K562 (cell line): Measurements from ENCODE around the gene AK5. TPM values are rescaled to one million over a fixed set of nuclear protein-coding genes. Genes with fewer than 3 reads are reported as not detected.

Experiments
- ATAC-seq: fragments of 200-7000 bp; cut with Tn5 transposase; 3 replicates; pipeline ENCODE4 v1.9.1; 2020; ENCODE audit warnings: moderate library complexity
- BruUV-seq: library from RNA; stranded (reverse); fragments of 400-500 nt; replicated peaks from 2 replicates; lab custom pipeline; 2021; lab: Mats Ljungman, UMichigan
- CTCF ChIA-PET: fragments of 300-600 bp; formaldehyde crosslinking; extraction: SDS; loops from one replicate; lab custom pipeline; 2021; ENCODE audit warnings: low intra/inter-chr PET ratio; lab: Yijun Ruan, JAX
- POLR2A ChIA-PET: fragments of 300-600, 350-650 bp; sonication (Branson Sonifier 250); formaldehyde crosslinking; extraction: SDS; loops from one replicate; lab custom pipeline; 2021; ENCODE audit warnings: antibody characterized with exemption, inconsistent platforms; lab: Yijun Ruan, JAX
- DNase-seq, 4 experiments: peaks; one replicate each; pipeline versions ENCODE4 v3.0.0 to v3.0.0-alpha.2; 2011 to 2018; ENCODE audit warnings: low spot score in 3 of 4, mixed read lengths in 3 of 4; ENCODE audit errors: extremely low read depth in 1 of 4
- FAIRE-seq: peaks from 2 replicates; lab custom pipeline; 2011; peaks lifted over from hg19 to GRCh38; lab: Jason Lieb, UNC
- H2AFZ ChIP-seq: 2 replicates; pipeline ENCODE4 v1.6.0; 2011; ENCODE audit warnings: low read depth, low read length, control low read depth, inconsistent platforms
- H3K27ac ChIP-seq: fragments of 200-600 bp; 3 replicates; pipeline ENCODE4 v1.8.0; 2011; ENCODE audit warnings: low read depth, mild to moderate bottlenecking, control low read depth, inconsistent platforms, low read length, moderate library complexity, mixed read lengths; ENCODE audit errors: extremely low read depth
- H3K27me3 ChIP-seq, 2 experiments: fragments of 300-600 bp in 1 of 2; 2 replicates in 1 of 2; 3 replicates in 1 of 2; pipeline versions ENCODE4 v1.6.0 to v1.8.0; 2011; ENCODE audit warnings: inconsistent platforms in 2 of 2, low read length in 2 of 2, mild to moderate bottlenecking in 1 of 2, mixed read lengths in 1 of 2, moderate library complexity in 1 of 2; ENCODE audit not compliant: control insufficient read depth in 2 of 2, insufficient read depth in 2 of 2
- H3K36me3 ChIP-seq: fragments of 300-600 bp; 3 replicates; pipeline ENCODE4 v1.8.0; 2011; ENCODE audit warnings: mild to moderate bottlenecking, low read length, inconsistent platforms; ENCODE audit not compliant: control insufficient read depth, insufficient read depth
- H3K4me1 ChIP-seq, 2 experiments: fragments of 200-600 bp in 1 of 2; replicated peaks in 1 of 2; 2 replicates in 1 of 2; 3 replicates in 1 of 2; pipeline versions ENCODE4 v1.5.1 to v1.8.0; 2011; ENCODE audit warnings: inconsistent platforms in 2 of 2, low read length in 2 of 2, mild to moderate bottlenecking in 1 of 2, mixed read lengths in 1 of 2, moderate library complexity in 1 of 2; ENCODE audit not compliant: control insufficient read depth in 2 of 2, insufficient read depth in 2 of 2
- H3K4me2 ChIP-seq: 2 replicates; pipeline ENCODE4 v1.6.1; 2011; ENCODE audit warnings: low read length, control low read depth, inconsistent platforms, mixed read lengths; ENCODE audit not compliant: insufficient read depth
- H3K4me3 ChIP-seq: fragments of 200-600 bp; sonication (generic), shearing (Covaris generic); 2 replicates; pipeline ENCODE4 v1.5.1; 2016; ENCODE audit warnings: control low read depth, inconsistent platforms
- H3K79me2 ChIP-seq: fragments of 200-600 bp; 3 replicates; pipeline ENCODE4 v1.8.0; 2011; ENCODE audit warnings: low read length, inconsistent platforms; ENCODE audit not compliant: control insufficient read depth, insufficient read depth
- H3K9ac ChIP-seq, 2 experiments: 2 replicates each; pipeline versions ENCODE4 v1.6.0 to v1.6.1; 2011; ENCODE audit warnings: low read depth in 2 of 2, low read length in 2 of 2, control low read depth in 1 of 2, inconsistent platforms in 1 of 2, mild to moderate bottlenecking in 1 of 2, mixed read lengths in 1 of 2; ENCODE audit not compliant: insufficient read depth in 1 of 2
- H3K9me1 ChIP-seq: one replicate; pipeline ENCODE4 v1.6.0; 2011; ENCODE audit warnings: inconsistent platforms, mild to moderate bottlenecking, low read length, moderate library complexity; ENCODE audit not compliant: control insufficient read depth, insufficient read depth
- H3K9me3 ChIP-seq: replicated peaks from 2 replicates; pipeline ENCODE4 v1.5.1; 2011; ENCODE audit warnings: low read depth, low read length, inconsistent platforms; ENCODE audit not compliant: control insufficient read depth, insufficient read depth
- H4K20me1 ChIP-seq: replicated peaks from 2 replicates; pipeline ENCODE4 v1.6.1; 2011; ENCODE audit warnings: low read length, inconsistent platforms, mixed read lengths; ENCODE audit not compliant: control insufficient read depth, insufficient read depth
- AFF4 ChIP-seq: sonication (generic); formaldehyde crosslinking; IDR thresholded peaks from 2 replicates; pipeline ENCODE4 v1.8.0; 2023; ENCODE audit warnings: mild to moderate bottlenecking, missing genetic modification reagents
- FOS ChIP-seq: IDR thresholded peaks from 3 replicates; pipeline ENCODE4 v1.6.1; 2011; ENCODE audit not compliant: insufficient read length; ENCODE audit errors: extremely low read depth
- MCM3 ChIP-seq: fragments of 450-650 bp; IDR thresholded peaks from 2 replicates; pipeline ENCODE4 v1.6.1; 2016
- NCOR1 ChIP-seq: fragments of 450-650 bp; IDR thresholded peaks from 2 replicates; pipeline ENCODE4 v1.6.1; 2016; ENCODE audit warnings: mild to moderate bottlenecking, moderate library complexity
- RFX1 ChIP-seq: fragments of 450-650 bp; IDR thresholded peaks from 2 replicates; pipeline ENCODE4 v1.6.1; 2016; ENCODE audit warnings: mild to moderate bottlenecking, moderate library complexity
- ZNF398 ChIP-seq: fragments of 250-450 bp; sonication (Bioruptor Pico); IDR thresholded peaks from 2 replicates; pipeline ENCODE4 v1.8.0; 2021; ENCODE audit warnings: moderate library complexity, mild to moderate bottlenecking, inconsistent platforms
- WGBS: fragments of 100-300 bp; shearing (Covaris generic); methylation state at CpG from one replicate; pipeline ENCODE4 v1.1.6; 2016; ENCODE audit warnings: low coverage, mixed read lengths; ENCODE audit not compliant: insufficient coverage; ENCODE audit errors: missing lambda C conversion rate; 5-methylcytosine and 5-hydroxymethylcytosine counted together
- in situ Hi-C: fragments of 300-500 bp; cut with MboI; formaldehyde crosslinking; loops from 4 replicates; pipeline ENCODE4 v1.15.0; 2018; ENCODE audit warnings: inconsistent platforms, mixed read lengths
- intact Hi-C: fragments of 100-400 bp; cut with micrococcal nuclease; formaldehyde crosslinking; loops from 2 replicates; pipeline ENCODE4 v1.14.2; 2022
- polyA plus RNA-seq, 8 experiments: library from polyadenylated mRNA; depleted of rRNA in 4 of 8; stranded (reverse) in 5 of 8; unstranded in 3 of 8; fragments of >200 nt; fragmentation: Nextera tagmentation in 2 of 8; fragmentation: Illumina TruSeq in 1 of 8; extraction: Ambion mirVana in 2 of 8; extraction: Trizol in 1 of 8; gene quantifications; 2 replicates each; pipeline versions ENCODE4 v1.2.1 to v1.2.3, GENCODE V29; 2011 to 2014; ENCODE audit warnings: inconsistent platforms in 1 of 8, missing spikeins in 1 of 8
- total RNA-seq, 7 experiments: library from RNA; depleted of rRNA in 6 of 7; stranded (reverse); fragments of >200 nt in 6 of 7; fragmentation: Illumina TruSeq in 2 of 7; extraction: Trizol in 2 of 7; gene quantifications; 2 replicates each; pipeline versions ENCODE4 v1.2.1 to v1.2.3, GENCODE V29; 2011 to 2021; ENCODE audit warnings: low replicate concordance in 1 of 7

Gene AK5
- total and polyA plus RNA-seq, 9 of the 15 experiments (the other 6 are each of a cell fraction or from before 2014, with no cell fraction given), result 0.06 TPM; not detected in 8

- H3K9me3 ChIP-seq, result no peaks in the 10 kb centered on the region
- ATAC-seq (no peak), FAIRE-seq (no peak), DNase-seq (no peak)
- no peak overlapping the region for H3K4me3 ChIP-seq
- 88% methylated on average over 2 of the region's 2 CpGs for WGBS
- no peaks in the 10 kb centered on the region for H3K4me1 ChIP-seq
- CTCF ChIA-PET, result no interaction called here
- no peak for TF ChIP-seq FOS
- no peak for TF ChIP-seq ZNF398 (CRISPR knock-in tag)
- no peak for TF ChIP-seq AFF4 (CRISPR knock-in tag)
- TF ChIP-seq RFX1, result no peak
- TF ChIP-seq MCM3, result no peak
- no peak for TF ChIP-seq NCOR1
- H2AFZ ChIP-seq, result no peak overlapping the region
- no TSS peak for BruUV-seq
- H4K20me1 ChIP-seq, result no peaks in the 10 kb centered on the region
- no peaks in the 10 kb centered on the region for H3K9me1 ChIP-seq
- intact Hi-C loops, result no loop called here
- H3K79me2 ChIP-seq, result no peaks in the 10 kb centered on the region; the same call in 2 of the 3 replicates
- POLR2A ChIA-PET, result no interaction called here
- no peaks in the 10 kb centered on the region for H3K27me3 ChIP-seq
- no peak overlapping the region for H3K4me2 ChIP-seq
- H3K36me3 ChIP-seq, result peaks cover 46% of the 10 kb centered on the region
- H3K27ac ChIP-seq, result no peak overlapping the region
- in situ Hi-C loops, result no loop called here
- H3K9ac ChIP-seq, result no peak overlapping the region
Measured at GRCh38 chr1:77583483-77583882, 301.7 kb downstream of the AK5 start.
